Hepatocyte (in vitro differentiated cells): Measurements from ENCODE around the gene CLIC6. TPM values are rescaled to one million over a fixed set of nuclear protein-coding genes. Genes with fewer than 3 reads are reported as not detected.
"Not testable (repeated sequence)": the region's sequence is repeated elsewhere in the genome, so short reads cannot be mapped to it uniquely, and the experiment has no call there.

Source experiments
- DNase-seq: peaks from one replicate; pipeline ENCODE4 v3.0.0-alpha.2; 2016; ENCODE audit warnings: low spot score
- H2AFZ ChIP-seq: fragments of 200-600 bp; sonication (generic); 2 replicates; pipeline ENCODE4 v1.6.0; 2016; ENCODE audit warnings: antibody characterized with exemption, mild to moderate bottlenecking
- H3K27ac ChIP-seq: fragments of 200-600 bp; sonication (generic); 2 replicates; pipeline ENCODE4 v1.5.1; 2016; ENCODE audit warnings: mild to moderate bottlenecking
- H3K27me3 ChIP-seq: fragments of 200-600 bp; sonication (generic); 2 replicates; pipeline ENCODE4 v1.6.1; 2016
- H3K36me3 ChIP-seq: fragments of 200-600 bp; sonication (generic); replicated peaks from 2 replicates; pipeline ENCODE4 v1.5.1; 2016; ENCODE audit warnings: low read depth; ENCODE audit not compliant: insufficient read depth
- H3K4me1 ChIP-seq: fragments of 200-600 bp; sonication (generic); 2 replicates; pipeline ENCODE4 v1.5.1; 2016; ENCODE audit warnings: mild to moderate bottlenecking, moderate library complexity; ENCODE audit not compliant: insufficient read depth
- H3K4me2 ChIP-seq: fragments of 200-600 bp; sonication (generic); 2 replicates; pipeline ENCODE4 v1.6.0; 2016
- H3K4me3 ChIP-seq: fragments of 200-600 bp; sonication (generic); 2 replicates; pipeline ENCODE4 v1.5.1; 2016; ENCODE audit warnings: mild to moderate bottlenecking
- H3K79me2 ChIP-seq: fragments of 200-600 bp; sonication (generic); 2 replicates; pipeline ENCODE4 v1.6.0; 2017; ENCODE audit warnings: mild to moderate bottlenecking
- H3K9me2 ChIP-seq: fragments of 200-600 bp; sonication (generic); replicated peaks from 2 replicates; pipeline ENCODE4 v1.6.0; 2017; ENCODE audit warnings: mild to moderate bottlenecking; ENCODE audit not compliant: insufficient read depth
- H3K9me3 ChIP-seq: fragments of 200-600 bp; sonication (generic); 2 replicates; pipeline ENCODE4 v1.5.1; 2016; ENCODE audit warnings: low read depth, mild to moderate bottlenecking
- H4K20me1 ChIP-seq: fragments of 200-600 bp; sonication (generic); 2 replicates; pipeline ENCODE4 v1.6.0; 2016; ENCODE audit warnings: mild to moderate bottlenecking; ENCODE audit not compliant: insufficient read depth, poor library complexity, severe bottlenecking
- EZH2 ChIP-seq: fragments of 200-600 bp; sonication (generic); IDR thresholded peaks from 2 replicates; pipeline ENCODE4 v1.6.1; 2016; ENCODE audit warnings: antibody characterized with exemption, mild to moderate bottlenecking, borderline replicate concordance
- EZH2phosphoT487 ChIP-seq: fragments of 200-600 bp; sonication (generic); IDR thresholded peaks from one replicate; pipeline ENCODE4 v1.6.1; 2018; ENCODE audit warnings: antibody characterized with exemption, mild to moderate bottlenecking, low read depth, moderate library complexity; ENCODE audit not compliant: unreplicated experiment, severe bottlenecking
- WGBS: methylation state at CpG from one replicate; pipeline ENCODE4 v1.1.6; 2016; ENCODE audit warnings: low lambda C conversion rate; ENCODE audit errors: missing lambda C conversion rate; 5-methylcytosine and 5-hydroxymethylcytosine counted together
- polyA plus RNA-seq: library from polyadenylated mRNA; unstranded; fragments of >200 nt; fragmentation: Nextera tagmentation; extraction: Ambion mirVana; gene quantifications from 2 replicates; pipeline ENCODE4 v1.2.1, GENCODE V29; 2016
- total RNA-seq: library from RNA; depleted of rRNA; stranded (reverse); fragments of >200 nt; gene quantifications from 2 replicates; pipeline ENCODE4 v1.2.3, GENCODE V29; 2014
- TF ChIP-seq, protein P1 (sequence below): fragments of 200-600 bp; sonication (generic); IDR thresholded peaks from 2 replicates; pipeline ENCODE4 v1.5.1; 2016; ENCODE audit warnings: antibody characterized with exemption, mild to moderate bottlenecking; ENCODE audit not compliant: poor library complexity

The CLIC6 gene
- total and polyA plus RNA-seq, 2 experiments from 2014 or later = 9.9 to 16.7 TPM

DNA sequence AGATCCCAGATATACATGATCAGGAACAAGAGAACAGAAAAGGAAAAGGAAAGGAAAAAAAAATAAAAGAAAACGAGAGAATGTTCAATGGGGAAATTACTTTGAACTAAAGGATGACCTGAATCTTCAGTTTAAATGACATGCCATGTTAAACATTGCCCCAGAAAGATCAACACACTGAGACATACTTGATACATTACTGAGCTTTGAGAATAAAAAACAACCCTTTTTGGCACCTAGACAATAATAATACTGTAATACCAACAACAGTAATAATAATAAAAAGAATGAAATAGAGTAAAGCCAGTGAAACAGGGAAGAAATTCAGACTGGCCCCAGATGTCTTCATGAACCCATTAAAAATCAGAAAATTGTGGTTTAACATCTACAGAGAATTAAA lies 44.8 kb downstream of the CLIC6 start:
- H3K4me1 ChIP-seq = no peaks in the 10 kb centered on the region
- no peaks in the 10 kb centered on the region for H3K36me3 ChIP-seq
- TF ChIP-seq, protein P1, sequence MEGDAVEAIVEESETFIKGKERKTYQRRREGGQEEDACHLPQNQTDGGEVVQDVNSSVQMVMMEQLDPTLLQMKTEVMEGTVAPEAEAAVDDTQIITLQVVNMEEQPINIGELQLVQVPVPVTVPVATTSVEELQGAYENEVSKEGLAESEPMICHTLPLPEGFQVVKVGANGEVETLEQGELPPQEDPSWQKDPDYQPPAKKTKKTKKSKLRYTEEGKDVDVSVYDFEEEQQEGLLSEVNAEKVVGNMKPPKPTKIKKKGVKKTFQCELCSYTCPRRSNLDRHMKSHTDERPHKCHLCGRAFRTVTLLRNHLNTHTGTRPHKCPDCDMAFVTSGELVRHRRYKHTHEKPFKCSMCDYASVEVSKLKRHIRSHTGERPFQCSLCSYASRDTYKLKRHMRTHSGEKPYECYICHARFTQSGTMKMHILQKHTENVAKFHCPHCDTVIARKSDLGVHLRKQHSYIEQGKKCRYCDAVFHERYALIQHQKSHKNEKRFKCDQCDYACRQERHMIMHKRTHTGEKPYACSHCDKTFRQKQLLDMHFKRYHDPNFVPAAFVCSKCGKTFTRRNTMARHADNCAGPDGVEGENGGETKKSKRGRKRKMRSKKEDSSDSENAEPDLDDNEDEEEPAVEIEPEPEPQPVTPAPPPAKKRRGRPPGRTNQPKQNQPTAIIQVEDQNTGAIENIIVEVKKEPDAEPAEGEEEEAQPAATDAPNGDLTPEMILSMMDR = no peak
- TF ChIP-seq EZH2 = no peak
- TF ChIP-seq EZH2phosphoT487 = no peak
- H3K27ac ChIP-seq = no peak overlapping the region
- no peak overlapping the region for H3K4me2 ChIP-seq
- H2AFZ ChIP-seq = no peak overlapping the region
- no peak overlapping the region for H3K4me3 ChIP-seq
- no peaks in the 10 kb centered on the region for H3K9me3 ChIP-seq
- no peaks in the 10 kb centered on the region for H3K79me2 ChIP-seq
- DNase-seq = no peak
- no peaks in the 10 kb centered on the region for H4K20me1 ChIP-seq
- WGBS = 88% methylated on average over 1 of the region's 1 CpG
- H3K9me2 ChIP-seq = no peaks in the 10 kb centered on the region
- no peaks in the 10 kb centered on the region for H3K27me3 ChIP-seq

DNA sequence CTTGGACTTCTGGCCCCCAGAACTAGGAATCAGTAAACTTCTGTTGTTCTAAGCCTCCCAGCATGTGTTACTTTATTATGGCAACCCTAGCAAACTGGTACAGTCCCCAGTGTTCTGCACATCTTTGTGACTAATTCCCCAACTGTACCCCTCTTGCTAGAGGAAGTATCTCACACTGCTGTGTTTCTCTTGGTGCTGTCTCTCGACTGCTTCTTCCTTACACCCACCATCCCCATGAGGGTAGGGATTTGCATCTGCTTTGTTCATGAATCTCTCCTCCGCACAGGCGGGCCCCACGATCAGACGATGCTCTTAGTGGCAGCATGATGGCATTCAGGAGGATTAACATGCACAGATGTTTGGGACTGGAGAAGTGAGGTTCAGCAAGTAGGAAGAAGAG lies 46.7 kb downstream of the CLIC6 start:
- DNase-seq = no peak
- Histone ChIP-seq H3K4me2 (no peak overlapping the region), H3K4me1 (no peaks in the 10 kb centered on the region), H3K27me3 (no peaks in the 10 kb centered on the region), H3K27ac (no peak overlapping the region), H3K79me2 (no peaks in the 10 kb centered on the region), H3K9me2 (no peaks in the 10 kb centered on the region), H2AFZ (no peak overlapping the region), H3K36me3 (no peaks in the 10 kb centered on the region), H3K9me3 (no peaks in the 10 kb centered on the region), H4K20me1 (no peaks in the 10 kb centered on the region), H3K4me3 (no peak overlapping the region)
- TF ChIP-seq EZH2 = no peak
- TF ChIP-seq EZH2phosphoT487 = no peak
- TF ChIP-seq, protein P1 = no peak
- 98% methylated on average over 5 of the region's 5 CpGs for WGBS

GRCh38 chr21:34715985-34716596 lies 47.3 kb downstream of the CLIC6 start:
- Histone ChIP-seq H3K9me2 (no peaks in the 10 kb centered on the region), H3K79me2 (no peaks in the 10 kb centered on the region), H4K20me1 (no peaks in the 10 kb centered on the region), H3K27me3 (no peaks in the 10 kb centered on the region), H3K36me3 (no peaks in the 10 kb centered on the region), H2AFZ (no peak overlapping the region), H3K4me2 (no peak overlapping the region), H3K9me3 (no peaks in the 10 kb centered on the region), H3K4me3 (no peak overlapping the region), H3K4me1 (no peaks in the 10 kb centered on the region), H3K27ac (no peak overlapping the region)
- DNase-seq = no peak
- WGBS = 94% methylated on average over 7 of the region's 7 CpGs
- TF ChIP-seq EZH2phosphoT487 (no peak), EZH2 (no peak)
- TF ChIP-seq, protein P1 = no peak

GRCh38 chr21:34718529-34718928 lies 49.7 kb downstream of the CLIC6 start:
- DNase-seq, H3K79me2 ChIP-seq, H3K27me3 ChIP-seq, H3K9me3 ChIP-seq, H3K4me1 ChIP-seq, H3K4me3 ChIP-seq, H3K27ac ChIP-seq, H3K36me3 ChIP-seq, H3K9me2 ChIP-seq, H4K20me1 ChIP-seq, H3K4me2 ChIP-seq, H2AFZ ChIP-seq: not testable (repeated sequence)
- 96% methylated on average over 3 of the region's 3 CpGs for WGBS
